Stimulated activated CD4-positive, alpha-beta T cell treated with anti-CD3 and anti-CD28 coated beads, Interleukin-4, amount 100 ng/mL, for 24 hours (primary cell): ENCODE data around the gene SDF2.

ENCODE experiments used
- DNase-seq: peaks from one replicate; pipeline ENCODE4 v3.0.0-alpha.2; 2020

SDF2 gene

GRCh38 chr17:28661635-28662526 lies at the start of gene SDF2, which contains the start of gene SUPT6H:
Gene SDF2 (minus strand): TSS chr17:28661906. CDS start chr17:28661876, 30 bp downstream.
Gene SUPT6H (plus strand): TSS chr17:28662205. CDS start chr17:28673402, 11,197 bp downstream.
- DNase-seq, result peak; percentile 96

GRCh38 chr17:28710861-28711722 lies 49.4 kb upstream of the SDF2 start:
- DNase-seq, result peak; percentile 88

GRCh38 chr17:28707339-28707720 lies 45.6 kb upstream of the SDF2 start:
- DNase-seq, result no peak

- no peak for DNase-seq
Measured at GRCh38 chr17:28706471-28707338, 45.0 kb upstream of the SDF2 start.

- no peak for DNase-seq
Measured at GRCh38 chr17:28705728-28706334, 44.1 kb upstream of the SDF2 start.

- DNase-seq, result no peak
Measured at GRCh38 chr17:28705074-28705659, 43.5 kb upstream of the SDF2 start.

- no peak for DNase-seq
Measured at GRCh38 chr17:28704219-28704858, 42.6 kb upstream of the SDF2 start.

GRCh38 chr17:28703552-28704218 lies 42.0 kb upstream of the SDF2 start:
- no peak for DNase-seq

GRCh38 chr17:28702752-28703150 lies 41.0 kb upstream of the SDF2 start:
- no peak for DNase-seq

- DNase-seq, result no peak
Measured at GRCh38 chr17:28702026-28702751, 40.5 kb upstream of the SDF2 start.

GRCh38 chr17:28700830-28701492 lies 39.3 kb upstream of the SDF2 start:
- no peak for DNase-seq

GRCh38 chr17:28700278-28700677 lies 38.6 kb upstream of the SDF2 start:
- no peak for DNase-seq

- no peak for DNase-seq
Measured at GRCh38 chr17:28698253-28698941, 36.7 kb upstream of the SDF2 start.

GRCh38 chr17:28693869-28694268 lies 32.2 kb upstream of the SDF2 start:
- DNase-seq, result no peak

GRCh38 chr17:28689011-28689410 lies 27.3 kb upstream of the SDF2 start:
- DNase-seq, result no peak

- DNase-seq, result no peak
Measured at GRCh38 chr17:28688481-28688880, 26.8 kb upstream of the SDF2 start.

- DNase-seq, result no peak
Measured at GRCh38 chr17:28686296-28686695, 24.6 kb upstream of the SDF2 start.

- no peak for DNase-seq
Measured at GRCh38 chr17:28685366-28685765, 23.7 kb upstream of the SDF2 start.

- no peak for DNase-seq
Measured at GRCh38 chr17:28684963-28685362, 23.3 kb upstream of the SDF2 start.
